ENCODE results near the gene EIF4G3.

EIF4G3 gene

GRCh38 chr1:20948101-20948500, 228.6 kb downstream of the EIF4G3 start:
- no peak for TF ChIP-seq RAD21 (IDR thresholded peaks at IDR 0.05; ENCODE audit: low read depth)
- TF ChIP-seq TAF1 (IDR thresholded peaks at IDR 0.05; ENCODE audit: low read depth): no peak
- no peak for TF ChIP-seq TCF12 (IDR thresholded peaks at IDR 0.05; ENCODE audit: low read depth)
- no peak for TF ChIP-seq EGR1 (IDR thresholded peaks at IDR 0.05)
- TF ChIP-seq USF1 (IDR thresholded peaks at IDR 0.05): no peak
- no peak for TF ChIP-seq EP300 (IDR thresholded peaks at IDR 0.05; ENCODE audit: borderline replicate concordance)
- no peak for TF ChIP-seq CREB1 (IDR thresholded peaks at IDR 0.05; ENCODE audit: low read depth)
- no peak for TF ChIP-seq REST (IDR thresholded peaks at IDR 0.05; ENCODE audit: low read depth)

- TF ChIP-seq MAX (IDR thresholded peaks at IDR 0.05) (no peak), RAD21 (IDR thresholded peaks at IDR 0.05; ENCODE audit: low read depth) (no peak), TEAD4 (IDR thresholded peaks at IDR 0.05) (no peak), NFIC (IDR thresholded peaks at IDR 0.05) (no peak), CEBPB (IDR thresholded peaks at IDR 0.05) (no peak), CREB1 (IDR thresholded peaks at IDR 0.05; ENCODE audit: low read depth) (no peak), REST (IDR thresholded peaks at IDR 0.05; ENCODE audit: low read depth) (no peak), YY1 (IDR thresholded peaks at IDR 0.05; ENCODE audit: low read depth) (no peak), ZBTB7A (IDR thresholded peaks at IDR 0.05; ENCODE audit: low read depth) (no peak), TCF12 (IDR thresholded peaks at IDR 0.05; ENCODE audit: low read depth) (no peak)
Measured at GRCh38 chr1:20947409-20947808, 229.3 kb downstream of the EIF4G3 start.

GRCh38 chr1:20936621-20937020, 240.1 kb downstream of the EIF4G3 start:
- TF ChIP-seq USF1 (IDR thresholded peaks at IDR 0.05) (no peak), EP300 (IDR thresholded peaks at IDR 0.05; ENCODE audit: borderline replicate concordance) (no peak), FOXM1 (IDR thresholded peaks at IDR 0.05; ENCODE audit: borderline replicate concordance, low read depth) (no peak), REST (IDR thresholded peaks at IDR 0.05; ENCODE audit: low read depth) (no peak), TAF1 (IDR thresholded peaks at IDR 0.05; ENCODE audit: low read depth) (no peak), CEBPB (IDR thresholded peaks at IDR 0.05) (no peak), TEAD4 (IDR thresholded peaks at IDR 0.05) (no peak), MAX (IDR thresholded peaks at IDR 0.05) (no peak), ZBTB7A (IDR thresholded peaks at IDR 0.05; ENCODE audit: low read depth) (no peak), CREB1 (IDR thresholded peaks at IDR 0.05; ENCODE audit: low read depth) (no peak), NFIC (IDR thresholded peaks at IDR 0.05) (no peak), RAD21 (IDR thresholded peaks at IDR 0.05; ENCODE audit: low read depth) (no peak), TCF12 (IDR thresholded peaks at IDR 0.05; ENCODE audit: low read depth) (no peak), YY1 (IDR thresholded peaks at IDR 0.05; ENCODE audit: low read depth) (no peak), EGR1 (IDR thresholded peaks at IDR 0.05) (no peak)

DNA sequence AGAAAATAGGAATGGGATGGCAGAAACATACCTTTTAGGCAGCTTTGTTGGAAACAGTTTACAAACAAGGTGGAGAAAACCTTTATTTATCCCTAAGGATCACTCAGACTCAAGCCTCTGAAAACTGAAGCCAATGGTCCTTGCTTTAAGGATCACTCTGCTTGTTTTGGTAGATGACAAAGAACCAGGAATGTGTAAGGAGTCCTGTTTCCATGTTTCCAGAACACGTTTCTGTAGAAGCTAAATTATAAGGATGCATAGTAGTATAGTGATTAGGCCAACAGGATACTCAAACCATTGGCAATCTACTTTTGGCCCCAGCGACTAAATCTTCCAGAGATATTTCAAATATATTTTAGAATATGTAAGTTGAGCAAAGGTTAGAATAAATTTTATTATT, 240.5 kb downstream of the EIF4G3 start:
- TF ChIP-seq RAD21 (IDR thresholded peaks at IDR 0.05; ENCODE audit: low read depth) (no peak), ZBTB7A (IDR thresholded peaks at IDR 0.05; ENCODE audit: low read depth) (no peak), CEBPB (IDR thresholded peaks at IDR 0.05) (no peak), MAX (IDR thresholded peaks at IDR 0.05) (no peak), REST (IDR thresholded peaks at IDR 0.05; ENCODE audit: low read depth) (no peak), EP300 (IDR thresholded peaks at IDR 0.05; ENCODE audit: borderline replicate concordance) (no peak)
